ENCODE results near the gene ZNF8.

ZNF8 gene

DNA sequence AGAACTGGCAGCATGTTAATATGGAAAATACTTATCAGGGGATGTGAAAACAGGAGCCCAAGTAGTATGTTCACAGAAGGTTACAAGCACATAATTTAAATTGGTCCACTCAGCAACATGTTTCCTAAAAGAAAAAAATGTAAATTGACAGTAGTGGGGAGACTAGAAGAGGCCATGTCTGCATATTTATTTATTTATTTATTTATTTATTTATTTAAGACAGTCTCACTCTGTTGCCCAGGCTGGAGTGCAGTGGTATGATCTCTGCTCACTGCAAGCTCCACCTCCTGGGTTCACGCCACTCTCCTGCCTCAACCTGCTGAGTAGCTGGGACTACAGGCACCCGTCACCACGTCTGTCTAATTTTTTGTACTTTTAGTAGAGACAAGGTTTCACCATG, 13.7 kb upstream of the ZNF8 start:
- Histone ChIP-seq H3F3A (ENCODE audit: low read depth) (0 out of 2 replicates have a peak, but pooled peaks cover 3% of the 10 kb centered on the region), H3K4me2 (ENCODE audit: low read depth, low read length, poor library complexity, severe bottlenecking) (no peak overlapping the region), H3K79me2 (ENCODE audit: insufficient read depth, low read length) (no peaks in the 10 kb centered on the region), H3K4me3 (ENCODE audit: low read length, poor library complexity, severe bottlenecking) (no peak overlapping the region), H4K20me1 (ENCODE audit: insufficient read depth, low read length, poor library complexity, severe bottlenecking) (no peaks in the 10 kb centered on the region), H3K9me3 (ENCODE audit: insufficient read depth, low read depth, low read length) (peaks cover 57% of the 10 kb centered on the region), H2AFZ (ENCODE audit: low read length) (no peak overlapping the region), H3K4me1 (ENCODE audit: insufficient read depth, low read length, poor library complexity, severe bottlenecking) (no peaks in the 10 kb centered on the region), H3K9ac (ENCODE audit: low read depth, low read length, poor library complexity, severe bottlenecking) (no peak overlapping the region), H3K36me3 (ENCODE audit: insufficient read depth, low read length) (peaks cover 28% of the 10 kb centered on the region), H3K9me2 (replicated peaks; ENCODE audit: low read depth, low read length) (no peaks in the 10 kb centered on the region), H3K27me3 (ENCODE audit: insufficient read depth, low read length, poor library complexity, severe bottlenecking) (no peaks in the 10 kb centered on the region)
- TF ChIP-seq, protein P1, sequence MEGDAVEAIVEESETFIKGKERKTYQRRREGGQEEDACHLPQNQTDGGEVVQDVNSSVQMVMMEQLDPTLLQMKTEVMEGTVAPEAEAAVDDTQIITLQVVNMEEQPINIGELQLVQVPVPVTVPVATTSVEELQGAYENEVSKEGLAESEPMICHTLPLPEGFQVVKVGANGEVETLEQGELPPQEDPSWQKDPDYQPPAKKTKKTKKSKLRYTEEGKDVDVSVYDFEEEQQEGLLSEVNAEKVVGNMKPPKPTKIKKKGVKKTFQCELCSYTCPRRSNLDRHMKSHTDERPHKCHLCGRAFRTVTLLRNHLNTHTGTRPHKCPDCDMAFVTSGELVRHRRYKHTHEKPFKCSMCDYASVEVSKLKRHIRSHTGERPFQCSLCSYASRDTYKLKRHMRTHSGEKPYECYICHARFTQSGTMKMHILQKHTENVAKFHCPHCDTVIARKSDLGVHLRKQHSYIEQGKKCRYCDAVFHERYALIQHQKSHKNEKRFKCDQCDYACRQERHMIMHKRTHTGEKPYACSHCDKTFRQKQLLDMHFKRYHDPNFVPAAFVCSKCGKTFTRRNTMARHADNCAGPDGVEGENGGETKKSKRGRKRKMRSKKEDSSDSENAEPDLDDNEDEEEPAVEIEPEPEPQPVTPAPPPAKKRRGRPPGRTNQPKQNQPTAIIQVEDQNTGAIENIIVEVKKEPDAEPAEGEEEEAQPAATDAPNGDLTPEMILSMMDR (conservative IDR thresholded peaks at IDR 0.05; ENCODE audit: low read length) = no peak
- TF ChIP-seq EZH2phosphoT487 (IDR thresholded peaks at IDR 0.05; ENCODE audit: borderline replicate concordance) = no peak

DNA sequence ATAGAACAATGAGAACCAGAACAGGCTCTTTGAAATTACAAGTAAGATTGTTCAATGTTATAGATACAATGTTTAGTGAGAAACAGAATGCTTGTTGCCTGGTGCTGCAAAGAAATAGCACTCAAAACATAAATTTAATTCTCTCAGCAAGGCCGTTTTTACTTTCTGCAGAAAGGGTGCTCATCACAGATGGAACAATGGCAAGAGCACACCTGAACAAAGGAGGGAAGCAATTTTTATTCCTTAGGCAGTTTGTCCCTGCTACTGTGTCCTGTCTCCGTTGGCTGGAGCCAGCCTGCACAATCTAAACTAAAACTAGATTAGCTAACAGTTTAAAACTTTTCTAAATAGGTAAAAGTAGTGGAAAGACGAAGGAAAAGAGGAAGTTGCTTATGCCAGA, 10.4 kb upstream of the ZNF8 start:
- peaks cover 27% of the 10 kb centered on the region; the same call in 1 of the 2 replicates for H3K9me3 ChIP-seq (ENCODE audit: insufficient read depth, low read depth, low read length)
- TF ChIP-seq EZH2phosphoT487 (IDR thresholded peaks at IDR 0.05; ENCODE audit: borderline replicate concordance) = no peak
- TF ChIP-seq, protein P1 (conservative IDR thresholded peaks at IDR 0.05; ENCODE audit: low read length) = no peak

DNA sequence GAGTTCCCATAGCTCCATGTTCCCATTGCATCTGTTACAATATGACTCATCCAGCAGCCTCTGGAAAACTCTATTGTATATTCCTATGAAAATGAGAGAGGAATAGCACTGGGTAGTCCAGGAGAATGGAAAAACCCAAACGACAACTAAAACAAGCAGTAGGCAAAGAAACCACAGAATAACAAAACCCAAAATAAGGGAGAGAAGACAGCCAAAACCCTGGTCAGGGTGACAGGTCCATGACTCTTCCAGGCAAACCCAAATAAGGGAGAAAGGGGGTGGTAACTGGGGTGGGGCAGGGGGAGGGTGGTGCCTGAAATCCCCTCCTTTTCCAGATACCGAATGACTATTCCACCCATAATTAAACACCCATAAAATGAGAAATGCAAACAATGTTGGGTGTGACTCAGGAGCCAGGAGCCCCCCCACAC, 4.0 kb upstream of the ZNF8 start:
- Histone ChIP-seq H3K9ac (ENCODE audit: low read depth, low read length, poor library complexity, severe bottlenecking) (no peak overlapping the region), H3K79me2 (ENCODE audit: insufficient read depth, low read length) (peaks cover 21% of the 10 kb centered on the region), H3K9me3 (ENCODE audit: insufficient read depth, low read depth, low read length) (peaks cover 3% of the 10 kb centered on the region; the same call in 1 of the 2 replicates), H3K27me3 (ENCODE audit: insufficient read depth, low read length, poor library complexity, severe bottlenecking) (no peaks in the 10 kb centered on the region), H4K20me1 (ENCODE audit: insufficient read depth, low read length, poor library complexity, severe bottlenecking) (peaks cover 2% of the 10 kb centered on the region), H3K4me1 (ENCODE audit: insufficient read depth, low read length, poor library complexity, severe bottlenecking) (peaks cover 6% of the 10 kb centered on the region), H2AFZ (ENCODE audit: low read length) (no peak overlapping the region), H3K36me3 (ENCODE audit: insufficient read depth, low read length) (0 out of 2 replicates have a peak, but pooled peaks cover 10% of the 10 kb centered on the region), H3K4me3 (ENCODE audit: low read length, poor library complexity, severe bottlenecking) (no peak overlapping the region), H3F3A (ENCODE audit: low read depth) (no peaks in the 10 kb centered on the region), H3K4me2 (ENCODE audit: low read depth, low read length, poor library complexity, severe bottlenecking) (no peak overlapping the region), H3K9me2 (replicated peaks; ENCODE audit: low read depth, low read length) (no peaks in the 10 kb centered on the region)
- TF ChIP-seq, protein P1 (conservative IDR thresholded peaks at IDR 0.05; ENCODE audit: low read length) = no peak
- TF ChIP-seq EZH2phosphoT487 (IDR thresholded peaks at IDR 0.05; ENCODE audit: borderline replicate concordance) = no peak

More for the DNA sequence above, 10.4 kb upstream of the ZNF8 start:
- H3K9ac ChIP-seq (ENCODE audit: low read depth, low read length, poor library complexity, severe bottlenecking) = no peak overlapping the region
- H4K20me1 ChIP-seq (ENCODE audit: insufficient read depth, low read length, poor library complexity, severe bottlenecking) = no peaks in the 10 kb centered on the region
- no peak overlapping the region for H3K4me3 ChIP-seq (ENCODE audit: low read length, poor library complexity, severe bottlenecking)
- H3F3A ChIP-seq (ENCODE audit: low read depth) = no peaks in the 10 kb centered on the region
- H3K4me2 ChIP-seq (ENCODE audit: low read depth, low read length, poor library complexity, severe bottlenecking) = no peak overlapping the region
- H2AFZ ChIP-seq (ENCODE audit: low read length) = no peak overlapping the region
- no peaks in the 10 kb centered on the region for H3K4me1 ChIP-seq (ENCODE audit: insufficient read depth, low read length, poor library complexity, severe bottlenecking)
- H3K79me2 ChIP-seq (ENCODE audit: insufficient read depth, low read length) = no peaks in the 10 kb centered on the region
- peaks cover 10% of the 10 kb centered on the region; the same call in 1 of the 2 replicates for H3K36me3 ChIP-seq (ENCODE audit: insufficient read depth, low read length)
- H3K9me2 ChIP-seq (replicated peaks; ENCODE audit: low read depth, low read length) = no peaks in the 10 kb centered on the region
- H3K27me3 ChIP-seq (ENCODE audit: insufficient read depth, low read length, poor library complexity, severe bottlenecking) = no peaks in the 10 kb centered on the region

Data from Loucy (cell line).